Effector memory CD4-positive, alpha-beta T cell (primary cell): ENCODE results near the gene SIRPA.

Source experiments
- DNase-seq, 3 donors: peaks; one replicate each; pipeline ENCODE4 v3.0.0-alpha.2; 2020
- H3K27ac ChIP-seq: 2 replicates; pipeline ENCODE4 v1.7.0; 2013; ENCODE audit warnings: mild to moderate bottlenecking, low read length, moderate library complexity; ENCODE audit not compliant: insufficient read depth, poor library complexity, severe bottlenecking
- H3K27me3 ChIP-seq: replicated peaks from 2 replicates; pipeline ENCODE4 v1.7.0; 2013; ENCODE audit warnings: mild to moderate bottlenecking, low read length; ENCODE audit not compliant: insufficient read depth, control insufficient read depth, poor library complexity, severe bottlenecking
- H3K36me3 ChIP-seq: 2 replicates; pipeline ENCODE4 v1.7.0; 2013; ENCODE audit warnings: mild to moderate bottlenecking, low read length, moderate library complexity; ENCODE audit not compliant: control insufficient read depth, insufficient read depth
- H3K4me1 ChIP-seq: 2 replicates; pipeline ENCODE4 v1.7.0; 2013; ENCODE audit warnings: low read length, mild to moderate bottlenecking; ENCODE audit not compliant: control insufficient read depth, insufficient read depth, poor library complexity, severe bottlenecking
- H3K4me3 ChIP-seq: 2 replicates; pipeline ENCODE4 v1.7.0; 2013; ENCODE audit warnings: low read length, low read depth, mild to moderate bottlenecking; ENCODE audit not compliant: insufficient read depth, poor library complexity, severe bottlenecking
- H3K9me3 ChIP-seq: 2 replicates; pipeline ENCODE4 v1.7.0; 2013; ENCODE audit warnings: mild to moderate bottlenecking, low read length, moderate library complexity; ENCODE audit not compliant: control insufficient read depth

Gene SIRPA

GRCh38 chr20:1855690-1856089 is 39.5 kb upstream of the SIRPA start:
- DNase-seq = no peak
- Histone ChIP-seq H3K9me3 (no peaks in the 10 kb centered on the region), H3K4me3 (no peak overlapping the region), H3K27ac (no peak overlapping the region), H3K27me3 (no peaks in the 10 kb centered on the region), H3K36me3 (no peaks in the 10 kb centered on the region), H3K4me1 (no peaks in the 10 kb centered on the region)

DNA sequence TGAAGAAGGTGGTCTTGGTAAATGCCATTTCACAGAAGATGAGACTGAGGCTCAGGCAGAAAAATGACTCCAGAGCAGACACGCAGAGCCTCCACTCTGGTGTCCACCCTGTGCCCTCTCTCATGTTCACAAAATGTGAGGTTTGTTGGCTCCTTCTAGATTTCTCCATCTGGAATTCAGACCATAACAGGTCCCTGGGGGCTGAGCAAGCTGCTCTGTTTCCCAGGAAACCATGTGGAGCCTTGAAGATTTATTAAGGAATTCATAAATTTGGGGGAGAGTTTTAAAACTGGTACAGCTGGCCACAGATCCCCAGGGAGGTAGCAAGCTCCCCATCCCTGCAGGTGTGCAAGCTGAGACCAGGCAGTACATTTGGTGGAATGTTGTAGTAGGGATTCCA is 38.8 kb upstream of the SIRPA start:
- no peaks in the 10 kb centered on the region for H3K27me3 ChIP-seq
- no peaks in the 10 kb centered on the region for H3K9me3 ChIP-seq
- no peak for DNase-seq
- H3K36me3 ChIP-seq = no peaks in the 10 kb centered on the region
- H3K27ac ChIP-seq = no peak overlapping the region
- H3K4me1 ChIP-seq = no peaks in the 10 kb centered on the region
- no peak overlapping the region for H3K4me3 ChIP-seq

GRCh38 chr20:1857466-1857865 is 37.7 kb upstream of the SIRPA start:
- Histone ChIP-seq H3K4me3 (no peak overlapping the region), H3K27ac (no peak overlapping the region), H3K4me1 (no peaks in the 10 kb centered on the region), H3K36me3 (no peaks in the 10 kb centered on the region), H3K9me3 (no peaks in the 10 kb centered on the region), H3K27me3 (no peaks in the 10 kb centered on the region)
- no peak for DNase-seq

GRCh38 chr20:1858871-1859270 is 36.3 kb upstream of the SIRPA start:
- no peak for DNase-seq
- Histone ChIP-seq H3K27me3 (no peaks in the 10 kb centered on the region), H3K9me3 (no peaks in the 10 kb centered on the region), H3K36me3 (no peaks in the 10 kb centered on the region), H3K27ac (no peak overlapping the region), H3K4me3 (no peak overlapping the region), H3K4me1 (no peaks in the 10 kb centered on the region)

GRCh38 chr20:1860446-1860845 is 34.8 kb upstream of the SIRPA start:
- no peak for DNase-seq
- Histone ChIP-seq H3K27ac (no peak overlapping the region), H3K9me3 (no peaks in the 10 kb centered on the region)

DNA sequence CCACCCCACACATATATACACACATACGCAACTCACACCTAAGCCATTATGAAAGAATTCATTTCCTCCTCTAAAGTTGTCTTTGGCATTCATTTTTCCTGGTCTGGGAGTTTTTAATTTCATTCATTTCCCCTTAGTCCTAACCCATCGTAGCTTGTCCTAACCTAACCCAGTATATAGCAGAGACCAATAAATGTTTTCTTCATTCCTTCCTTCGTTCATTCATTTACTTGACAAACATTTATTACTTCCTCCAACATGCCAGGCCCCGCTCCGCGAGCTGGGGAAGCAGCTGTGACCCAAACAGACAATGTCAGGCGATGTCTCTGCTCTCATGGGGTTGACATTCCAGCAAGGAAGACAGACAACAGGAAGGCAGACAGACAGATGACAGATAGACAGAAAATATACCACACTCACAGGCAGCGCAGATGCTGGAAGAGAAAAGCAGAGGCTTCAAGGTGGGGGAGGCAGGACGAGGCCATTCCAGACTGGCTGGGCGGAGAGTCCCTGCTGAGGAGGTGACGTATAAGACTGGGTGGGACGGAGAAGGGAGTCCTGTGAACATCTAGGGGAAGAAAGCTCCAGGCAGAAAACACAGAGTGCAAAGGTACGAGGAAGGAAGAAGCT is 33.7 kb upstream of the SIRPA start:
- H3K27ac ChIP-seq = no peak overlapping the region

More at GRCh38 chr20:1860446-1860845, 34.8 kb upstream of the SIRPA start:
- no peaks in the 10 kb centered on the region for H3K4me1 ChIP-seq
- H3K36me3 ChIP-seq = no peaks in the 10 kb centered on the region
- H3K4me3 ChIP-seq = no peak overlapping the region
- H3K27me3 ChIP-seq = no peaks in the 10 kb centered on the region

DNA sequence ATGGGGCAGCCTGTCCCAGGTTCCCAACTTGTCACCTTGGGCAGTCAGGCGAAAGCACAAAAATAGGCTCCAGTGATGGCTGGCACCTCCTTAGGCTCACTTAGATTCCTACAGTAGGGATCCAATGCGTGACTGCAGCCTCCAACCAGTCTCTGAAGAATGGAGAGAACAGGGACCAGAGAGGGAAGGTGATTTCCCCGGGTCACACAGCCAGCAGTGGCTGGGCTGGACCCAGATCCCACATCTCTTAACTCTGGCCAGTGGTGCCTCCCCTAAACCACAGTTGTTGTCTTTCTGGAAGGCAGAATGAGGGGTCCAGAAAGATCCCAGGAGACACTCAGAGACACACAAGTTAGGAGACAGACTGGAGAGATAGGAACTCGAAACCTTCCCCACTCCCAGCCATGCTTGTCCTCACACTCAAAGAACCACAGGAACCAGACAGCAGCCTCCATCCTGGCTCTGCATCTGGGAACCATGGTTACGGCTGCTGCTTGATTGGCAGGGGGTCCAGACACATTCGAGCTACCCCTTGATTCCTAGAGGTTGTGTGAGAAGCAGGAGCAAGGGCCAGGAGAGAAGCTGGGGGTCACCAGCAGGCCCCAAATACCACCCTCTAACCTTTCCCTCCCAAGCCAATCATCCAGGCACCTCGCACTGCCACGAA is 33.1 kb upstream of the SIRPA start:
- no peak overlapping the region for H3K4me3 ChIP-seq
- no peak overlapping the region for H3K27ac ChIP-seq
- no peaks in the 10 kb centered on the region for H3K36me3 ChIP-seq

More for the DNA sequence above, 33.7 kb upstream of the SIRPA start:
- no peak for DNase-seq
- H3K27me3 ChIP-seq = no peaks in the 10 kb centered on the region
- no peaks in the 10 kb centered on the region for H3K36me3 ChIP-seq
- H3K4me1 ChIP-seq = no peaks in the 10 kb centered on the region
- no peaks in the 10 kb centered on the region for H3K9me3 ChIP-seq
- no peak overlapping the region for H3K4me3 ChIP-seq

DNA sequence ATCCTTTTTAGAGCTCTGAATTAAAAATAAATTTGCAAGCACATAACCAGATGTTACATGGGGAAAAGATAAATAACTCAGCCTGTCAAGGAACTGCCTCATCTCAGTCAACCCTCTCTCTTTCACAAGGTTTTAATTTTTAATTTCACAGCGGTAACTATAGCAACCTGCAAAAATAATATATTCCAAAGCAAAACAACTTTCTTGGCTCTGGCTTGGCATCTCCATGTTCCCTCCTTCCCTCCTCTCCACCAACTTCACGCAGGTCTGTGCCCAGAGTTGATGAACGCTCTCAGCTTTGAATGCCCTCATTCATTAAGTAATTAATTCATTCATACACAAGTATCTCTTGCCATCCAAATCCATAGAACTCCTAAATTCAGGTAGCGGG is 32.5 kb upstream of the SIRPA start:
- Histone ChIP-seq H3K4me3 (no peak overlapping the region), H3K9me3 (no peaks in the 10 kb centered on the region), H3K27ac (no peak overlapping the region), H3K4me1 (no peaks in the 10 kb centered on the region), H3K36me3 (no peaks in the 10 kb centered on the region), H3K27me3 (no peaks in the 10 kb centered on the region)
- no peak for DNase-seq

More for the DNA sequence above, 33.1 kb upstream of the SIRPA start:
- Histone ChIP-seq H3K27me3 (no peaks in the 10 kb centered on the region), H3K9me3 (no peaks in the 10 kb centered on the region), H3K4me1 (no peaks in the 10 kb centered on the region)
- DNase-seq = no peak

DNA sequence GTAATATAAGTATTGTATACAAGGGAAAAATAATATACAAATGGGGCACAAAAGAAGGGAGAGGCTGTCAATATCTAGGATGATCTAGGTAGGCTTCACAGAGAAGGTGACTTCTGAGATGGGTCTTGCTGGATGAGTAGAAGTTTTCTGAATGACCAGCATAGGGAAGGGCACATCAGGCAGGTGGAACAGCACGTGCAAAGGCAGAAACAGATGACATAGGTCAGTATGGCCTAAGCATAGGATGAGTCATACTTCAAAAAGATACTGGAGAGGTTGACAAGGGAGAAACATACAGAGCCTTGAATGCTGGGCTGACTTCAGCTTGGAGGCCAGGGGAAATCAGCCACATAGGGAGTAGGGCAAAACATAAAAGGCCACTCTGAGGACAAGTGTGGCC is 31.9 kb upstream of the SIRPA start:
- H3K4me1 ChIP-seq = no peaks in the 10 kb centered on the region
- no peak for DNase-seq
- no peaks in the 10 kb centered on the region for H3K9me3 ChIP-seq
- no peak overlapping the region for H3K27ac ChIP-seq
- no peaks in the 10 kb centered on the region for H3K27me3 ChIP-seq
- H3K36me3 ChIP-seq = no peaks in the 10 kb centered on the region
- no peak overlapping the region for H3K4me3 ChIP-seq

DNA sequence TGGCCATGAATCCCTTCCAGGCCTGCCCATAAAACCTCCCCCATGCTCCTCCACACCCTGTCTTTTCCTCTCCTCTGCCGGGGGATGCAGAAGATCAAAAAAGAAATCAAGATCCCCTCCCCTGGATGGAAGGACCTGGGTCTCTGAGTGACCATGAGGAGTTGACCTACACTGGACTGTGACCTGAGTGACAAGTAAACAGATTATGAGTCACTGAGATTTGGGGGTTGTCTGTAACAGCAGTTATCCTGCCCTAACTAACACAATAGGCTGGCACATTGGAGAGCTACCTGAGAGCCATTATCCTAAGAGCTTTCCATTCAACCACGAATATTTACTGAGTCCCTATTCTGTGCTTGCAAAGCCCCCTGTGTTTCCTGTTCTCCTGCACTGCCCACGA is 28.4 kb upstream of the SIRPA start:
- DNase-seq = no peak
- no peaks in the 10 kb centered on the region for H3K27me3 ChIP-seq
- H3K27ac ChIP-seq = no peak overlapping the region
- no peaks in the 10 kb centered on the region for H3K36me3 ChIP-seq
- no peaks in the 10 kb centered on the region for H3K4me1 ChIP-seq
- H3K4me3 ChIP-seq = no peak overlapping the region
- no peaks in the 10 kb centered on the region for H3K9me3 ChIP-seq
